Heart left ventricle (tissue), 16 donors: ENCODE measurements around the gene SPTAN1. TPM values are rescaled to one million over a fixed set of nuclear protein-coding genes. Genes with fewer than 3 reads are reported as not detected.
A peak's percentile ranks its signal among the peaks of the same experiment; 100 is the strongest.

Experiments used
- ATAC-seq, 4 donors: fragments of 200-7000 bp; cut with Tn5 transposase; one replicate each; pipeline ENCODE4 v1.9.1; 2020 to 2022; ENCODE audit warnings: moderate library complexity in 4 of 4, mild to moderate bottlenecking in 3 of 4, moderate number of reproducible peaks in 1 of 4
- DNase-seq, 5 donors: peaks; one replicate each; pipeline ENCODE4 v3.0.0-alpha.2; 2020
- H3K27ac ChIP-seq, 12 donors: fragments of 200-600 bp; sonication (generic) in 4 of 12; one replicate each; pipeline versions ENCODE4 v1.5.0 to v1.8.0; 2016 to 2022; ENCODE audit warnings: mild to moderate bottlenecking in 2 of 12
- H3K27me3 ChIP-seq, 9 donors: fragments of 200-600 bp; sonication (generic) in 2 of 9; one replicate each; pipeline versions ENCODE4 v1.5.1 to v1.8.0; 2016 to 2022; ENCODE audit warnings: mild to moderate bottlenecking in 3 of 9
- H3K36me3 ChIP-seq, 9 donors: fragments of 200-600 bp; sonication (generic) in 2 of 9; one replicate each; pipeline versions ENCODE4 v1.5.0 to v1.8.0; 2018 to 2022; ENCODE audit warnings: mild to moderate bottlenecking in 2 of 9
- H3K4me1 ChIP-seq, 12 donors: fragments of 200-600 bp; sonication (generic) in 4 of 12; one replicate each; pipeline versions ENCODE4 v1.5.0 to v1.8.0; 2016 to 2022; ENCODE audit warnings: mild to moderate bottlenecking in 3 of 12
- H3K4me3 ChIP-seq, 12 donors: fragments of 200-600 bp; sonication (generic) in 4 of 12; one replicate each; pipeline versions ENCODE4 v1.5.0 to v1.8.0; 2017 to 2022; ENCODE audit warnings: mild to moderate bottlenecking in 9 of 12, moderate library complexity in 4 of 12
- H3K9me3 ChIP-seq, 12 donors: fragments of 200-600 bp; sonication (generic) in 4 of 12; one replicate each; pipeline versions ENCODE4 v1.5.0 to v1.8.0; 2016 to 2022; ENCODE audit warnings: mild to moderate bottlenecking in 1 of 12
- POLR2A ChIP-seq, 2 donors: fragments of 450-650 bp; IDR thresholded peaks; one replicate each; pipeline ENCODE4 v1.6.1; 2017; ENCODE audit warnings: antibody characterized with exemption in 2 of 2, mild to moderate bottlenecking in 2 of 2, moderate library complexity in 2 of 2
- WGBS, 4 donors: extraction: QIAGEN DNeasy Blood & Tissue Kit in 2 of 4; methylation state at CpG; one replicate each; pipeline versions ENCODE4 v1.1.5 to v1.1.7; 2013 to 2018; 5-methylcytosine and 5-hydroxymethylcytosine counted together
- intact Hi-C, 10 donors: fragments of 100-400 bp; cut with DNase I; formaldehyde crosslinking; loops; one replicate each; pipeline versions ENCODE4 v1.11.1 to v1.14.2; 2022
- polyA plus RNA-seq, 2 donors: library from polyadenylated mRNA; stranded (reverse); fragments of 200-250 nt; gene quantifications; one replicate each; pipeline ENCODE4 v1.2.3, GENCODE V29; 2013
- total RNA-seq, 9 donors: library from RNA; depleted of rRNA in 2 of 9; stranded (reverse); fragments of >200 nt in 2 of 9; fragmentation: NEBNext Ultra II Directional in 3 of 9; extraction: Animal tissue kit (Norgen Biotek cat#: 25700) in 3 of 9; gene quantifications; one replicate each; pipeline versions ENCODE4 v1.1.0 to v1.2.4, GENCODE V29; 2016 to 2023
- TF ChIP-seq, protein P1 (sequence below), 12 donors: fragments of 200-600 bp; sonication (generic) in 4 of 12; IDR thresholded peaks; one replicate each; pipeline versions ENCODE4 v1.5.0 to v1.8.0; 2018 to 2022; ENCODE audit warnings: antibody characterized with exemption in 12 of 12, mild to moderate bottlenecking in 5 of 12
- donor health status: ischemic (EF 13 %, LVEDD 7.1; RV severe dilation, severe dysfunction).
- donor health status: healthy with polysubstance abuse.
- donor health status: DM: no; HTN: yes; CAD: no.
- donor health status: DM: no; HTN: no; CAD: no.
- donor health status: ischemic (EF 25% LVEDD 6.9; RV normal size, moderate dysfunction).
- donor health status: ischemic (EF 25% LVEDD 5.7; RV mildly dilated, moderate dysfunction).
- donor health status: healthy.
- donor health status: DM: yes; HTN: yes; CAD: no.
- donor health status: ischemic (EF 35%, LVEDD 5.7; RV mildly dilated, moderate dysfunction).
- donor health status: nonischemic (EF 11% LVEDD 7.7; RV severe dilation, severe dysfunction).
- donor health status: DM: yes; HTN: yes; CAD: no.
- donor health status: PGD.
- donor health status: ischemic (EF 29% LVEDD 5.4; RV normal size, mild dysfunction).
- donor health status: nonischemic (EF 23%, LVEDD 6.1; RV moderate dilation, normal function).

SPTAN1 gene
- total and polyA plus RNA-seq, 11 donors = 104 to 472 (median 273) TPM

GRCh38 chr9:128532581-128532980 is 19.8 kb upstream of the SPTAN1 start:
- H3K4me3 ChIP-seq = no peak overlapping the region
- no peaks in the 10 kb centered on the region for H3K9me3 ChIP-seq
- DNase-seq (no peak), ATAC-seq (no peak)
- no peaks in the 10 kb centered on the region for H3K4me1 ChIP-seq
- no peak overlapping the region for H3K27ac ChIP-seq
- no peaks in the 10 kb centered on the region for H3K27me3 ChIP-seq
- TF ChIP-seq, protein P1, sequence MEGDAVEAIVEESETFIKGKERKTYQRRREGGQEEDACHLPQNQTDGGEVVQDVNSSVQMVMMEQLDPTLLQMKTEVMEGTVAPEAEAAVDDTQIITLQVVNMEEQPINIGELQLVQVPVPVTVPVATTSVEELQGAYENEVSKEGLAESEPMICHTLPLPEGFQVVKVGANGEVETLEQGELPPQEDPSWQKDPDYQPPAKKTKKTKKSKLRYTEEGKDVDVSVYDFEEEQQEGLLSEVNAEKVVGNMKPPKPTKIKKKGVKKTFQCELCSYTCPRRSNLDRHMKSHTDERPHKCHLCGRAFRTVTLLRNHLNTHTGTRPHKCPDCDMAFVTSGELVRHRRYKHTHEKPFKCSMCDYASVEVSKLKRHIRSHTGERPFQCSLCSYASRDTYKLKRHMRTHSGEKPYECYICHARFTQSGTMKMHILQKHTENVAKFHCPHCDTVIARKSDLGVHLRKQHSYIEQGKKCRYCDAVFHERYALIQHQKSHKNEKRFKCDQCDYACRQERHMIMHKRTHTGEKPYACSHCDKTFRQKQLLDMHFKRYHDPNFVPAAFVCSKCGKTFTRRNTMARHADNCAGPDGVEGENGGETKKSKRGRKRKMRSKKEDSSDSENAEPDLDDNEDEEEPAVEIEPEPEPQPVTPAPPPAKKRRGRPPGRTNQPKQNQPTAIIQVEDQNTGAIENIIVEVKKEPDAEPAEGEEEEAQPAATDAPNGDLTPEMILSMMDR (IDR thresholded peaks at IDR 0.05) = no peak
- no peak for TF ChIP-seq POLR2A (IDR thresholded peaks at IDR 0.05)
- WGBS, 4 donors = 81 to 91% (median 89%) methylated on average over 4 of the region's 4 CpGs
- intact Hi-C loops = no loop called here
- H3K36me3 ChIP-seq = peaks cover 0 to 100% (median 98%) of the 10 kb centered on the region in 9 donors

DNA sequence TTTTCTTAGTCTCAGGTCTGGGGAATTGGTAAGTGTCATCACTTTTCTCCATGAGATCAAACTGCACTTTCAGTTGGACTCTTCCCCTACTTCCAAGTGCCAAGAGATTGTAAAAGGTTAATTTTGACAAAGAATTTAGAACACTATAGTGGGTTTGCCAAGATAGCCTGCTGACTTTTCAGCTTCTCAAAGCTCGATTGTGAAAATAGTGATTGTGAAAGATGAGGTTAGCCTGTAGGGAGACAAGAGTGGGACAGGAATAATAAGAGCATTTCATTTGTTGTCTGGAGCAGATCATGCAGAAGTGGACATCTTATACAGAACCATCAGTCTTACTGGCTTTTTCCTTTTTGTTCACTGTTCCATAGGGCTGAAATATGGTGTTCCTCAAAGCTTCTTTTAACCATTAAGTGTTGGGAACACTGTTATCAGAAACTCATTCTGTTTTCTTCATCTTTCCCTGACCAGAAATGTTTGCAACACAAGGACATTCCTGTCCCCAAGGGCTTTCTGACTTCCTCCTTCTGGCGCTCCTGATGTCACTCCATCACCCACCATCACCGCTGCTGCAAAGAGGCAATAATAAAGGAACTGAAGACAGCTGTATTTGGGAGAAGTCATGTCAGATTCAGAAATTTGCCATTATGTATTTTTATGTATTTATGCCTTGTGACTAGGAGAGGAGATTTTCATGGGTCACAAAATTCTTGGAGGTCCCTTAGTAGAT is 11.6 kb upstream of the SPTAN1 start:
- WGBS, 4 donors = 53 to 63% (median 59%) methylated on average over 3 of the region's 3 CpGs
- Histone ChIP-seq H3K27me3 (no peaks in the 10 kb centered on the region), H3K4me1 (peaks cover 0 to 16% (median 0%) of the 10 kb centered on the region in 12 donors), H3K36me3 (peaks cover 0 to 90% (median 75%) of the 10 kb centered on the region in 9 donors), H3K9me3 (no peaks in the 10 kb centered on the region), H3K4me3 (no peak overlapping the region), H3K27ac (peak overlapping the region in 3 of 12 donors; percentile 4 to 20 (median 7))
- intact Hi-C loops = no loop called here
- ATAC-seq (peak in 3 of 4 donors; percentile 30 to 62 (median 45)), DNase-seq (no peak)
- TF ChIP-seq, protein P1 (IDR thresholded peaks at IDR 0.05) = no peak
- no peak for TF ChIP-seq POLR2A (IDR thresholded peaks at IDR 0.05)

DNA sequence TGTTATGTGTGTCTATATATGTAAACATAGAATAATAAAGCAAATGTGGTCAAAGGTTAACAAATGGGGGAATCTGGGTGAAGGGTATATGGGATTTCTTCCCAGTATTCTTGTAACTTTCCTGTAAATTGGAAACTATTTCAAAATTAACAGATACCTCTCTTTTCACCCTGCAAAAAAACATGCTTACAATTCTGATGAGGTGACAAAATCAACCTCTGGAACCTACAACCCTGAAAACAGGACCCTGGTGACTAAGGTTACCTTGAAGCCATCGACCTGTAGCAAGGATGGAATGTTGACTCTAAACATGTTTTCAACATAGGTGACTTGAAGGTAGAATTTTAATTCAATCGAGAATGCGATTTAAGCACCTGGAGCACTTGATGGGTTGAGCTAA is 5.9 kb upstream of the SPTAN1 start:
- peaks cover 0 to 33% (median 18%) of the 10 kb centered on the region in 9 donors for H3K36me3 ChIP-seq
- no peaks in the 10 kb centered on the region for H3K9me3 ChIP-seq
- no peaks in the 10 kb centered on the region for H3K27me3 ChIP-seq
- H3K27ac ChIP-seq = no peak overlapping the region
- ATAC-seq = no peak
- 76 to 100% (median 90%) methylated on average over 3 of the region's 3 CpGs for WGBS, 4 donors
- no peak for DNase-seq
- no peak overlapping the region for H3K4me3 ChIP-seq
- no peak for TF ChIP-seq POLR2A (IDR thresholded peaks at IDR 0.05)
- TF ChIP-seq, protein P1 (IDR thresholded peaks at IDR 0.05) = no peak
- intact Hi-C loops = no loop called here
- H3K4me1 ChIP-seq = peaks cover 3 to 27% (median 23%) of the 10 kb centered on the region in 12 donors

DNA sequence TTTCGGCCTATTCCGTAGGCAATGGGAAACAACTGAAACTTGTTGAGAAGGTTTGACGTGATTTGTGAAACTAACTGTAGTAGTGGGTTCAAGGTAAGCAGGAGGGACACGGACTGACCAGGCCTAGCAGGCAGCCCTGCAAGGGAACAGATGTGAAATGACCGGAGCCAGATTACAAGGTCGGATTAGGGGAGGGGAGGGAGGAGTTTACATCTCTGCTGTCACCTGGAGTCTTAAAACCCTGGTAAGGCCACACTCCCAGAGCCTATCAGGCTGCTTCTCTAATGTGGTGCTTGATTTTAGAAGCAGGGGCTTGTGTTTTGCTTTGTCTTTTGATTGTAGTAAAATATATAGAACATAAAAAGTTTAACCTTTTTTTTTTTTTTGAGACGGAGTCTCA is 3.5 kb upstream of the SPTAN1 start:
- 91 to 93% (median 92%) methylated on average over 7 of the region's 7 CpGs for WGBS, 4 donors
- ATAC-seq (no peak), DNase-seq (no peak)
- Histone ChIP-seq H3K9me3 (no peaks in the 10 kb centered on the region), H3K27ac (peak overlapping the region in 5 of 12 donors; percentile 92 to 100 (median 99)), H3K36me3 (peaks cover 0 to 9% (median 0%) of the 10 kb centered on the region in 9 donors), H3K27me3 (no peaks in the 10 kb centered on the region), H3K4me3 (no peak overlapping the region), H3K4me1 (peaks cover 4 to 39% (median 28%) of the 10 kb centered on the region in 12 donors)
- intact Hi-C loops = no loop called here
- TF ChIP-seq POLR2A (IDR thresholded peaks at IDR 0.05) = no peak
- TF ChIP-seq, protein P1 (IDR thresholded peaks at IDR 0.05) = no peak
